Stomach (tissue), 9 donors: Measurements from ENCODE around the gene SCN1A. TPM values are rescaled to one million over a fixed set of nuclear protein-coding genes. Genes with fewer than 3 reads are reported as not detected.

Experiments used
- DNase-seq, 2 donors: peaks; one replicate each; pipeline versions ENCODE4 v3.0.0 to v3.0.0-alpha.2; 2013 to 2019
- H3K27ac ChIP-seq, 5 donors: fragments of 200-600 bp in 4 of 5; sonication (generic) in 4 of 5; one replicate each; pipeline ENCODE4 v1.5.1; 2013 to 2019; ENCODE audit warnings: mild to moderate bottlenecking in 1 of 5, moderate library complexity in 1 of 5
- H3K27me3 ChIP-seq, 3 donors: fragments of 200-600 bp; sonication (generic); one replicate each; pipeline ENCODE4 v1.5.1; 2017 to 2019; ENCODE audit warnings: mixed run types in 1 of 3
- H3K36me3 ChIP-seq, 4 donors: fragments of 200-600 bp; sonication (generic); 1 replicate in 3 of 4; 2 replicates in 1 of 4; pipeline ENCODE4 v1.5.1; 2016 to 2019
- H3K4me1 ChIP-seq, 4 donors: fragments of 200-600 bp; sonication (generic); one replicate each; pipeline ENCODE4 v1.5.1; 2016 to 2019
- H3K4me3 ChIP-seq, 4 donors: fragments of 200-600 bp; sonication (generic) in 3 of 4; one replicate each; pipeline ENCODE4 v1.5.1; 2016 to 2019; ENCODE audit warnings: mild to moderate bottlenecking in 1 of 4
- H3K9me3 ChIP-seq, 4 donors: fragments of 200-600 bp; sonication (generic); one replicate each; pipeline ENCODE4 v1.5.1; 2016 to 2019
- CTCF ChIP-seq, 7 experiments: fragments of 450-650 bp in 4 of 7; fragments of 200-600 bp in 3 of 7; sonication (generic) in 3 of 7; IDR thresholded peaks; one replicate each; pipeline ENCODE4 v1.5.1; 2016 to 2019; ENCODE audit warnings: antibody characterized with exemption in 7 of 7, control low read depth in 2 of 7, mild to moderate bottlenecking in 1 of 7
- EP300 ChIP-seq: sonication (generic); formaldehyde crosslinking; IDR thresholded peaks from one replicate; pipeline ENCODE4 v1.6.1; 2017; ENCODE audit warnings: antibody characterized with exemption
- POLR2A ChIP-seq, 4 donors: fragments of 450-650 bp; IDR thresholded peaks; one replicate each; pipeline ENCODE4 v1.6.1; 2016; ENCODE audit warnings: antibody characterized with exemption in 4 of 4, control low read depth in 2 of 4, mild to moderate bottlenecking in 1 of 4, moderate library complexity in 1 of 4
- POLR2AphosphoS5 ChIP-seq, 3 donors: sonication (generic); formaldehyde crosslinking; IDR thresholded peaks; one replicate each; pipeline ENCODE4 v1.6.1; 2016; ENCODE audit warnings: antibody characterized with exemption in 3 of 3
- WGBS, 5 donors: extraction: QIAGEN DNeasy Blood & Tissue Kit in 3 of 5; methylation state at CpG; one replicate each; pipeline versions ENCODE4 v1.1.5 to v1.1.7; 2013 to 2018; 5-methylcytosine and 5-hydroxymethylcytosine counted together
- intact Hi-C: fragments of 100-400 bp; cut with DNase I; formaldehyde crosslinking; loops from one replicate; pipeline ENCODE4 v1.15.1; 2023; ENCODE audit warnings: low total_unique reads
- polyA plus RNA-seq, 3 donors: library from polyadenylated mRNA; stranded (reverse); fragments of 200-250 nt; gene quantifications; one replicate each; pipeline ENCODE4 v1.2.3, GENCODE V29; 2013
- total RNA-seq, 5 donors: library from RNA; depleted of rRNA; stranded (reverse); fragments of >200 nt; gene quantifications; one replicate each; pipeline versions ENCODE4 v1.1.0 to v1.2.3, GENCODE V29; 2014 to 2016
- donor health status: healthy with polysubstance abuse.
- donor health status: Bipolar disorder and iron deficiency.
- donor health status: healthy.

SCN1A gene
- total and polyA plus RNA-seq, 8 donors = under 0.01 to 1.5 TPM; not detected in 6

DNA sequence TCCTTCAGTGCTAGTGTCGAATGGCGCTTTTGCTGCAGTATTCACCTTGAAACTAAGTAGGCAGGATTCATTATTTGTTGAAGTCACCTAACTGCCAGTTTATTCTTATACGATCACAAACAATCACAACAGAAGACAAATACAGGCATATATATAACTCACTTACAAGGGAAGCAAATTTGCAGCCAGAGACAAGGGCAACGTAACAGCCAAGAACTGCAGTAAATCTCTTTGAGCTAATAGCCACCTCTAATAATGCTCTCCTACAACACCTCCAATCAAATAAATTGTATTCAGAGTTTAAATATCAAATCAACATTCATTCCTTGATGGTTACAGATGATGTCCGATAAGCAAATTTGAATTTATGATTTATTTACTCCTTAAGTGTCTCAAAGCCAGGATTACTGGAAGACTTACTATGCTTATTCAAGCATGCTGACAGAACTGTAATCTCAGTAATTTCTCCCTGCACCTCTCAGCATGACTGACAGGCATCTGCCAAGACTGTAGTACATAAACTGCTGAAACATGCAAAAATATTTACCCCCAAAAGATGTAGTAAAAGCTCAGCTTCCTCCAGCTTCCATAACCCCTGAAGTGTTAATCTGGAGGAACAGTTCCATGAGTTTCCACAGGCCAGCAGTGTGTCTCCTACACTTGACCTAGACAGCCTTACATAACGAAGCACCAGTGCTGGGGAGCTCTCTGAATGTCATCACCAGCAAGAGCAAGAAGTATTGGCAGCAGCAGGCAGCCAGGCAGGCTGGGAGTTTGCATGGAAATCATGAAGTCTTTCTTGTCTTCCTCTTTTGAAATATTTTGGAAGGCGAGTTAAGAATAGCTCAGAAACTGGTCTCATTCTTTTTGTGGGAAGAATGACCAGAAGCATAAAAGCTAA lies 20.9 kb upstream of the SCN1A start:
- no peaks in the 10 kb centered on the region for H3K36me3 ChIP-seq
- no peaks in the 10 kb centered on the region for H3K4me1 ChIP-seq
- no peak for DNase-seq
- no peak overlapping the region for H3K27ac ChIP-seq
- intact Hi-C loops = no loop called here
- no peak overlapping the region for H3K4me3 ChIP-seq
- no peak for TF ChIP-seq POLR2AphosphoS5 (IDR thresholded peaks at IDR 0.05)
- TF ChIP-seq CTCF (IDR thresholded peaks at IDR 0.05) = no peak
- no peak for TF ChIP-seq EP300
- no peak for TF ChIP-seq POLR2A (IDR thresholded peaks at IDR 0.05)
- no peaks in the 10 kb centered on the region for H3K9me3 ChIP-seq
- 66 to 74% (median 72%) methylated on average over 7 of the region's 7 CpGs for WGBS, 5 donors
- no peaks in the 10 kb centered on the region for H3K27me3 ChIP-seq

- DNase-seq = no peak
- Histone ChIP-seq H3K4me1 (no peaks in the 10 kb centered on the region), H3K9me3 (no peaks in the 10 kb centered on the region), H3K27ac (no peak overlapping the region), H3K4me3 (no peak overlapping the region), H3K27me3 (no peaks in the 10 kb centered on the region), H3K36me3 (no peaks in the 10 kb centered on the region)
- intact Hi-C loops = no loop called here
- WGBS, 5 donors = 59 to 71% (median 65%) methylated on average over 2 of the region's 2 CpGs
- no peak for TF ChIP-seq POLR2AphosphoS5 (IDR thresholded peaks at IDR 0.05)
- no peak for TF ChIP-seq CTCF (IDR thresholded peaks at IDR 0.05)
- no peak for TF ChIP-seq POLR2A (IDR thresholded peaks at IDR 0.05)
- no peak for TF ChIP-seq EP300
Observed at GRCh38 chr2:166147883-166148282, 20.1 kb upstream of the SCN1A start.

DNA sequence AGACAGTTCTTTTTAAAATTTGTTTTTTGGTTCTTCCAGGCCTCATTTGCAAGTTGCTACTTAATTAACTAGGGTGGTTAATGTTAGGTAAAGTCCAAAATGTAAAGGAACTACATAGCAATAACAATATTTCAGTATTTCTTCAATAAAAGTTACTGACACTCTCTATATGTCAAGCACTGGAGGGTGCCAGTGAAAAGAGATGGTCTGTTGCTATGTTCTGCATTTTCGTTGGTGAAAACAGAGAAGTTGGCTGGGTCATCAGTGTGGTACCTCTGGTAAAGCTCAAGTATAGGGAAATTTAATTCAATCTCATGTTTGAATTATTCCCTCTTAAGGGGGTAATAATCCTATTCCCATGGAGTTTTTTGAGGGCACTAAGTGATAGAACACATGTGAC lies 16.3 kb upstream of the SCN1A start:
- no peaks in the 10 kb centered on the region for H3K9me3 ChIP-seq
- no peaks in the 10 kb centered on the region for H3K27me3 ChIP-seq
- H3K27ac ChIP-seq = no peak overlapping the region
- no peaks in the 10 kb centered on the region for H3K36me3 ChIP-seq
- intact Hi-C loops = no loop called here
- 59 to 84% (median 77%) methylated on average over 1 of the region's 1 CpG for WGBS, 5 donors
- H3K4me1 ChIP-seq = no peaks in the 10 kb centered on the region
- H3K4me3 ChIP-seq = no peak overlapping the region
- no peak for DNase-seq
- TF ChIP-seq EP300 (no peak), POLR2AphosphoS5 (IDR thresholded peaks at IDR 0.05) (no peak), CTCF (IDR thresholded peaks at IDR 0.05) (no peak), POLR2A (IDR thresholded peaks at IDR 0.05) (no peak)

DNA sequence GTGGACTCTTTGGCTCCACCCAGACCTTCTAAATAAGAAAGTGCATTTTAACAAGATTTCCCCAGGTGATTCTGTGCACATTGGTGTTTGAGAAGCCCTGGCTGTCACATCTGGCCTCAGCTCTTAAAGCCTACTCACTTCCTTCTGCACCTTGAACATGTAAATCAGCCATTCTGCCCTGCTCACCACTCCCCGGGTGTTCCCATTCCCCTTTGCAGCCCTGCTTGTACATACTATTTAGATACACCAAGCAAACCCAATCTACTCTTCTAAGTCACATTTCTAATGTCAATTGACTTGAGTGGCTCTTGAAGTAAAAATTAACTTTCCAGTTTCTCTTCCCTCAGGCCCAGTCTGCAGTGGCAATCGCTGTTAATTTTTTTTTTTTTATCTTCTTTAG lies 13.1 kb upstream of the SCN1A start:
- intact Hi-C loops = no loop called here
- H3K27ac ChIP-seq = no peak overlapping the region
- no peak for TF ChIP-seq POLR2AphosphoS5 (IDR thresholded peaks at IDR 0.05)
- no peak for TF ChIP-seq POLR2A (IDR thresholded peaks at IDR 0.05)
- TF ChIP-seq EP300 = no peak
- TF ChIP-seq CTCF (IDR thresholded peaks at IDR 0.05) = no peak
- H3K4me1 ChIP-seq = no peaks in the 10 kb centered on the region
- H3K9me3 ChIP-seq = no peaks in the 10 kb centered on the region
- H3K4me3 ChIP-seq = no peak overlapping the region
- WGBS, 5 donors = 56 to 88% (median 71%) methylated on average over 2 of the region's 2 CpGs
- DNase-seq = no peak
- H3K36me3 ChIP-seq = no peaks in the 10 kb centered on the region
- H3K27me3 ChIP-seq = no peaks in the 10 kb centered on the region
